ENCODE results near the gene F10. TPM values are rescaled to one million over a fixed set of nuclear protein-coding genes. Genes with fewer than 3 reads are reported as not detected.

F10 gene
- total RNA-seq, 1 experiment from 2014 or later: not detected

- CTCF ChIA-PET: no interaction called here
- POLR2A ChIA-PET (ENCODE audit: unreplicated experiment): no interaction called here
Measured at GRCh38 chr13:113145496-113145895, 22.9 kb downstream of the F10 start.

GRCh38 chr13:113145911-113146598, 23.5 kb downstream of the F10 start:
- BruUV-seq (replicated peaks): no TSS peak

More at GRCh38 chr13:113145496-113145895, 22.9 kb downstream of the F10 start:
- no peak for TF ChIP-seq EZH2 (IDR thresholded peaks at IDR 0.05; ENCODE audit: low read length, unreplicated experiment)
- no peak for TF ChIP-seq CTCF (conservative IDR thresholded peaks at IDR 0.05; ENCODE audit: low read depth, low read length)
- no peak for TF ChIP-seq EZH2phosphoT487 (IDR thresholded peaks at IDR 0.05; ENCODE audit: borderline replicate concordance, low read length)
- intact Hi-C loops (cut with micrococcal nuclease): no loop called here
- no TSS peak for BruUV-seq (replicated peaks)
- Histone ChIP-seq H3K4me2 (ENCODE audit: low read length) (no peak overlapping the region), H3K9ac (ENCODE audit: low read length) (no peak overlapping the region), H3K4me1 (ENCODE audit: insufficient read depth, low read length) (no peaks in the 10 kb centered on the region), H3K36me3 (ENCODE audit: low read depth, low read length) (no peaks in the 10 kb centered on the region), H3K27me3 (ENCODE audit: low read length) (no peaks in the 10 kb centered on the region), H3K27ac (ENCODE audit: low read length) (no peak overlapping the region), H3K9me2 (replicated peaks; ENCODE audit: low read length) (no peaks in the 10 kb centered on the region), H3K9me3 (ENCODE audit: low read length) (no peaks in the 10 kb centered on the region), H3F3A (ENCODE audit: low read length, unreplicated experiment) (no peaks in the 10 kb centered on the region), H3K4me3 (ENCODE audit: low read length) (no peak overlapping the region), H4K20me1 (ENCODE audit: low read length) (no peaks in the 10 kb centered on the region), H3K79me2 (ENCODE audit: low read length) (no peaks in the 10 kb centered on the region), H2AFZ (ENCODE audit: low read length) (no peak overlapping the region)
- no peak for ATAC-seq
- DNase-seq: no peak

More at GRCh38 chr13:113145911-113146598, 23.5 kb downstream of the F10 start:
- no peak overlapping the region for H3K9ac ChIP-seq (ENCODE audit: low read length)
- no peaks in the 10 kb centered on the region for H3K9me2 ChIP-seq (replicated peaks; ENCODE audit: low read length)
- no peak overlapping the region for H3K4me3 ChIP-seq (ENCODE audit: low read length)
- DNase-seq (no peak), ATAC-seq (no peak)
- POLR2A ChIA-PET (ENCODE audit: unreplicated experiment): no interaction called here
- no peak overlapping the region for H3K4me2 ChIP-seq (ENCODE audit: low read length)
- H3K36me3 ChIP-seq (ENCODE audit: low read depth, low read length): no peaks in the 10 kb centered on the region
- no peaks in the 10 kb centered on the region for H4K20me1 ChIP-seq (ENCODE audit: low read length)
- no peaks in the 10 kb centered on the region for H3K79me2 ChIP-seq (ENCODE audit: low read length)
- no peaks in the 10 kb centered on the region for H3K9me3 ChIP-seq (ENCODE audit: low read length)
- intact Hi-C loops (cut with micrococcal nuclease): no loop called here
- no peaks in the 10 kb centered on the region for H3K4me1 ChIP-seq (ENCODE audit: insufficient read depth, low read length)
- no peak for TF ChIP-seq EZH2phosphoT487 (IDR thresholded peaks at IDR 0.05; ENCODE audit: borderline replicate concordance, low read length)
- TF ChIP-seq EZH2 (IDR thresholded peaks at IDR 0.05; ENCODE audit: low read length, unreplicated experiment): no peak
- TF ChIP-seq CTCF (conservative IDR thresholded peaks at IDR 0.05; ENCODE audit: low read depth, low read length): no peak
- CTCF ChIA-PET: no interaction called here
- no peaks in the 10 kb centered on the region for H3K27me3 ChIP-seq (ENCODE audit: low read length)
- no peaks in the 10 kb centered on the region for H3F3A ChIP-seq (ENCODE audit: low read length, unreplicated experiment)
- H3K27ac ChIP-seq (ENCODE audit: low read length): no peak overlapping the region
- H2AFZ ChIP-seq (ENCODE audit: low read length): no peak overlapping the region

Data from PC-3 (cell line).